ENCODE results near the gene IFIH1. TPM values are rescaled to one million over a fixed set of nuclear protein-coding genes. Genes with fewer than 3 reads are reported as not detected.

IFIH1 gene
- total RNA-seq, 4 donors from 2014 or later: 0.97 to 5.4 (median 1.7) TPM

DNA sequence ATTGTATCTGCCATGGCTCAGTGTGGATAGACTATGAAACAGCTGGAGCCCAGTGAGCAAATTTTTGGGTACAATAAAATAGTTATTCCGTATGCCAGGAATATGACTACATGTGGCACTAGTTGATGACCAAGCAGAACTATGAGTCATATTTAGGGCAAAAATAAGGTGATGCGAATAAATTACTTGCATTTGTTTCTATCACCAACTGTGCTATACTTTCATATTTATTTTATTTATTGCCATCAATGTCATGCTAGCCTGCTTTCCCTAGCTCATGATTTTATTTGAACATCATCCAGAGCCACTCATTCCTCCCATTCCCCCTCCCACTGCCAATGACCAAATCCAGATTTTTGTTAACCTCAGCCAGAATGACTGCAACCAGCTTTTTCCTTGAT is 61.9 kb downstream of the IFIH1 start:
- DNase-seq (no peak), ATAC-seq (no peak)
- in situ Hi-C loops (cut with MboI; ENCODE audit: low sequenced_read_pairs in 4 of 4) (no loop called here), intact Hi-C loops (cut with DNase I; ENCODE audit: low total_unique reads) (no loop called here)
- no peak for TF ChIP-seq POLR2A (IDR thresholded peaks at IDR 0.05)
- Histone ChIP-seq H3K36me3 (no peaks in the 10 kb centered on the region), H3K4me3 (no peak overlapping the region), H3K27ac (no peak overlapping the region), H3K9me3 (no peaks in the 10 kb centered on the region), H3K27me3 (no peaks in the 10 kb centered on the region), H3K4me1 (no peaks in the 10 kb centered on the region)

DNA sequence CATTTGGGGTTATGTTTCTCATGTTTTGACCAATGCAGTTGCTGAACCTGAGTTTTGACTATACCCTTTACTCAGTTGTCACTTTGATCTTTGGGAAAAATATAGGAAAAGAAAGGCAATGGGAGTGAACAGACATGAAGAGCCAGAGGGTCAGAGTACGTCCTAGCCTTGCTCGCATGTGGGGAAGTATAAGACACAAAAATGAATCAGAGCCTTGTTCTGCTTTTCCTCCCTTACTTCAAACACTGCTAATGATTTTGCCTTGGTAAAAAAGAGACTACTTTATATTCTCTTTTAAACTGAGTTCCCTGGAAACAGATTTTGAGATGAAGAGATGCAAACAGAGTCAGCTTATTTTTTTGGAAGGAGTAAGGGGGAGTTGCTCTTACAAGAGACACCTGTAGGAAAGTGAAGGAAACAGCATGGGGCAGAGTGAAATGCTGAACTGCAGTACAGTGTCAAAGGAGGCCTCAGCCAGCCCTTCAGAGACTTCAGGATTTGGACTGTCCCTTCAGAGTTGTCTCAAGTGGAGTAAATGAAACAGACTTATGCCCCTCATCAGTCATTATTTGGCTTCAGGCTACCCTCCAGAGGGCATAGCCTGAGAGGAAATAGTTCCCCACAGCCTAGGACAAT is 64.1 kb downstream of the IFIH1 start:
- Histone ChIP-seq H3K27ac (no peak overlapping the region), H3K27me3 (no peaks in the 10 kb centered on the region), H3K4me1 (no peaks in the 10 kb centered on the region), H3K9me3 (no peaks in the 10 kb centered on the region), H3K36me3 (no peaks in the 10 kb centered on the region), H3K4me3 (no peak overlapping the region)
- intact Hi-C loops (cut with DNase I; ENCODE audit: low total_unique reads) (no loop called here), in situ Hi-C loops (cut with MboI; ENCODE audit: low sequenced_read_pairs in 4 of 4) (no loop called here)
- DNase-seq (no peak), ATAC-seq (no peak)
- TF ChIP-seq POLR2A (IDR thresholded peaks at IDR 0.05): no peak
- no peak for TF ChIP-seq CTCF (IDR thresholded peaks at IDR 0.05 in 4 of 5, conservative IDR thresholded peaks at IDR 0.05 in 1 of 5)

DNA sequence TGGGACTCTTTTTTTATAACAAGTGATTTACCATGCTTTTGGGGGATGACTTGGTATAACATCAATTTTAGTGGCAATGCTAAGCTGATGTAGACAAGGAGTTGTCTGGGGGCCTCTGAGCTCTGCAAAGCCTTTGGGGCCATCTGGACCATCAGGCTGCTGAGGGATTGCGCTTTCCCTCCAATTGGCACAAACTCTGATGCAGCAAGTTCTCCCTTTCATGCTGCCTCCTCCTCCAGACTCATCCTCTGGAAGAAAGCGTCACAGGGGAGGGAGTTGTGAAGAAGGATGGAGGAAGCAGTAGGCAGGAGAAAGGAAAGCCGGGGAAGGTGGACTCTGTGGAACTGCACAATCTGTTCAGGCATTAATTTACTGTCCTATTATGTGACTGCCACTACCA is 65.0 kb downstream of the IFIH1 start:
- in situ Hi-C loops (cut with MboI; ENCODE audit: low sequenced_read_pairs in 4 of 4): no loop called here

GRCh38 chr2:162252153-162252552 is 66.3 kb downstream of the IFIH1 start:
- TF ChIP-seq CTCF (IDR thresholded peaks at IDR 0.05 in 4 of 5, conservative IDR thresholded peaks at IDR 0.05 in 1 of 5) (no peak), POLR2A (IDR thresholded peaks at IDR 0.05) (no peak)
- Histone ChIP-seq H3K27ac (no peak overlapping the region), H3K4me1 (no peaks in the 10 kb centered on the region), H3K9me3 (no peaks in the 10 kb centered on the region), H3K4me3 (no peak overlapping the region), H3K36me3 (no peaks in the 10 kb centered on the region), H3K27me3 (no peaks in the 10 kb centered on the region)
- intact Hi-C loops (cut with DNase I; ENCODE audit: low total_unique reads): no loop called here
- in situ Hi-C loops (cut with MboI; ENCODE audit: low sequenced_read_pairs in 4 of 4): no loop called here
- no peak for DNase-seq
- ATAC-seq: no peak

More for the DNA sequence above, 65.0 kb downstream of the IFIH1 start:
- DNase-seq (no peak), ATAC-seq (no peak)
- H3K9me3 ChIP-seq: no peaks in the 10 kb centered on the region
- no peak overlapping the region for H3K4me3 ChIP-seq
- no peaks in the 10 kb centered on the region for H3K36me3 ChIP-seq
- intact Hi-C loops (cut with DNase I; ENCODE audit: low total_unique reads): no loop called here
- H3K27ac ChIP-seq: no peak overlapping the region
- H3K27me3 ChIP-seq: no peaks in the 10 kb centered on the region
- H3K4me1 ChIP-seq: no peaks in the 10 kb centered on the region
- TF ChIP-seq POLR2A (IDR thresholded peaks at IDR 0.05) (no peak), CTCF (IDR thresholded peaks at IDR 0.05 in 4 of 5, conservative IDR thresholded peaks at IDR 0.05 in 1 of 5) (no peak)

- in situ Hi-C loops (cut with MboI; ENCODE audit: low sequenced_read_pairs in 4 of 4): no loop called here
- Histone ChIP-seq H3K36me3 (no peaks in the 10 kb centered on the region), H3K27ac (no peak overlapping the region), H3K27me3 (no peaks in the 10 kb centered on the region), H3K4me3 (no peak overlapping the region), H3K4me1 (peaks cover 0 to 11% of the 10 kb centered on the region in 2 donors), H3K9me3 (no peaks in the 10 kb centered on the region)
- no peak for ATAC-seq
- intact Hi-C loops (cut with DNase I; ENCODE audit: low total_unique reads): no loop called here
- no peak for DNase-seq
- no peak for TF ChIP-seq CTCF (IDR thresholded peaks at IDR 0.05 in 4 of 5, conservative IDR thresholded peaks at IDR 0.05 in 1 of 5)
- no peak for TF ChIP-seq POLR2A (IDR thresholded peaks at IDR 0.05)
Observed at GRCh38 chr2:162245781-162246180, 72.7 kb downstream of the IFIH1 start.

Data from gastrocnemius medialis (tissue), 4 donors.